Pulmonary artery endothelial cell (primary cell): ENCODE data around the gene NDUFB8. TPM values are rescaled to one million over a fixed set of nuclear protein-coding genes. Genes with fewer than 3 reads are reported as not detected.

ENCODE experiments used
- total RNA-seq: library from RNA; depleted of rRNA; stranded (reverse); fragments of >200 nt; gene quantifications from 2 replicates; pipeline ENCODE4 v1.2.3, GENCODE V29; 2014

NDUFB8 gene
- total RNA-seq, 1 donor from 2014 or later, result 247 TPM

Other genes starting within 250 kb of the NDUFB8 start
- gene BLOC1S2, start 243.2 kb downstream of the NDUFB8 start, total RNA-seq, result 43.3 and 69.8 TPM in 2 replicates
- gene PKD2L1, start 199.6 kb downstream of the NDUFB8 start, total RNA-seq, result not detected in 2 replicates
- gene SCD, start 182.6 kb downstream of the NDUFB8 start, total RNA-seq, result 122 and 157 TPM in 2 replicates
- gene WNT8B, start 66.9 kb downstream of the NDUFB8 start, total RNA-seq, result not detected in 2 replicates
- 2.3 and 2.4 TPM in 2 replicates for gene SEC31B, start 10.0 kb downstream of the NDUFB8 start, total RNA-seq
- gene HIF1AN, start 6.1 kb upstream of the NDUFB8 start, total RNA-seq, result 8.2 and 8.3 TPM in 2 replicates
- gene PAX2, start 215.7 kb upstream of the NDUFB8 start, total RNA-seq, result not detected in 2 replicates